ENCODE results near the gene TXNRD2. TPM values are rescaled to one million over a fixed set of nuclear protein-coding genes. Genes with fewer than 3 reads are reported as not detected.

The TXNRD2 gene
- total RNA-seq, 1 donor, result 19.5 TPM

- no peaks in the 10 kb centered on the region for H3K9me3 ChIP-seq (ENCODE audit: low read depth, low read length)
- H3K4me2 ChIP-seq (ENCODE audit: insufficient read depth, low read length), result no peak overlapping the region
- no peak overlapping the region for H3K27ac ChIP-seq (ENCODE audit: low read depth, low read length)
- H4K20me1 ChIP-seq (ENCODE audit: insufficient read depth, low read length), result no peaks in the 10 kb centered on the region
- DNase-seq (ENCODE audit: insufficient read length, low spot score, missing footprints), result peak; percentile 60
- no peak overlapping the region for H2AFZ ChIP-seq (ENCODE audit: low read length)
- H3K36me3 ChIP-seq (ENCODE audit: insufficient read depth, low read length), result no peaks in the 10 kb centered on the region
- no peaks in the 10 kb centered on the region for H3K79me2 ChIP-seq (ENCODE audit: insufficient read depth, low read length)
- H3K27me3 ChIP-seq (ENCODE audit: insufficient read depth, low read length), result no peaks in the 10 kb centered on the region
- no peak overlapping the region for H3K4me3 ChIP-seq (ENCODE audit: insufficient read depth, low read length)
- H3K4me1 ChIP-seq (ENCODE audit: insufficient read depth, low read length), result peaks cover 5% of the 10 kb centered on the region
- TF ChIP-seq, protein P1, sequence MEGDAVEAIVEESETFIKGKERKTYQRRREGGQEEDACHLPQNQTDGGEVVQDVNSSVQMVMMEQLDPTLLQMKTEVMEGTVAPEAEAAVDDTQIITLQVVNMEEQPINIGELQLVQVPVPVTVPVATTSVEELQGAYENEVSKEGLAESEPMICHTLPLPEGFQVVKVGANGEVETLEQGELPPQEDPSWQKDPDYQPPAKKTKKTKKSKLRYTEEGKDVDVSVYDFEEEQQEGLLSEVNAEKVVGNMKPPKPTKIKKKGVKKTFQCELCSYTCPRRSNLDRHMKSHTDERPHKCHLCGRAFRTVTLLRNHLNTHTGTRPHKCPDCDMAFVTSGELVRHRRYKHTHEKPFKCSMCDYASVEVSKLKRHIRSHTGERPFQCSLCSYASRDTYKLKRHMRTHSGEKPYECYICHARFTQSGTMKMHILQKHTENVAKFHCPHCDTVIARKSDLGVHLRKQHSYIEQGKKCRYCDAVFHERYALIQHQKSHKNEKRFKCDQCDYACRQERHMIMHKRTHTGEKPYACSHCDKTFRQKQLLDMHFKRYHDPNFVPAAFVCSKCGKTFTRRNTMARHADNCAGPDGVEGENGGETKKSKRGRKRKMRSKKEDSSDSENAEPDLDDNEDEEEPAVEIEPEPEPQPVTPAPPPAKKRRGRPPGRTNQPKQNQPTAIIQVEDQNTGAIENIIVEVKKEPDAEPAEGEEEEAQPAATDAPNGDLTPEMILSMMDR (IDR thresholded peaks at IDR 0.05; ENCODE audit: extremely low read depth, low read depth, low read length), result no peak
Observed at GRCh38 chr22:19868773-19869471, 72.7 kb downstream of the TXNRD2 start.

DNA sequence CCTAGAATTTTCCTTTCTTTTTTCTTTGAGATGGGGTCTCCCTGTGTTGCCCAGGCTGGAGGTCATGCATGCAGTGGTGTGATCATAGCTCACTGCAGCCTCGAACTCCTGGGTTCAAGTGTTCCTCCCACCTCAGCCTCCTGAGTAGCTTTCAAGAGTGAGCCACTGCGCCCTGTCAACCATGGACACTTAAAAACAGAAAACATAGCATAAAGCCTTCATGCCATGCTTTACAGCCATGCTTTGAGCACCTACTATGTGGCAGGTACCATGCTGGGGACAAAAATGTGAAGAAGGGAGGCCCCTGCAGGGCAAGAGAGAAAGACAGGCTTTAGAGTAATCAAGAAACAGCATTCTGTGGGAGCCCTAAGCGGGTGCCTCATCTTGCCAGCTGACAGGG, 73.3 kb downstream of the TXNRD2 start:
- Histone ChIP-seq H2AFZ (ENCODE audit: low read length) (no peak overlapping the region), H3K27ac (ENCODE audit: low read depth, low read length) (no peak overlapping the region), H4K20me1 (ENCODE audit: insufficient read depth, low read length) (no peaks in the 10 kb centered on the region), H3K79me2 (ENCODE audit: insufficient read depth, low read length) (no peaks in the 10 kb centered on the region), H3K9me3 (ENCODE audit: low read depth, low read length) (no peaks in the 10 kb centered on the region), H3K4me2 (ENCODE audit: insufficient read depth, low read length) (no peak overlapping the region), H3K4me3 (ENCODE audit: insufficient read depth, low read length) (no peak overlapping the region), H3K4me1 (ENCODE audit: insufficient read depth, low read length) (no peaks in the 10 kb centered on the region), H3K27me3 (ENCODE audit: insufficient read depth, low read length) (no peaks in the 10 kb centered on the region), H3K36me3 (ENCODE audit: insufficient read depth, low read length) (no peaks in the 10 kb centered on the region)
- TF ChIP-seq, protein P1 (IDR thresholded peaks at IDR 0.05; ENCODE audit: extremely low read depth, low read depth, low read length), result no peak
- peak; percentile 50 for DNase-seq (ENCODE audit: insufficient read length, low spot score, missing footprints)

GRCh38 chr22:19867617-19868016, 74.0 kb downstream of the TXNRD2 start:
- H3K27ac ChIP-seq (ENCODE audit: low read depth, low read length), result no peak overlapping the region
- no peaks in the 10 kb centered on the region for H3K4me1 ChIP-seq (ENCODE audit: insufficient read depth, low read length)
- no peaks in the 10 kb centered on the region for H3K9me3 ChIP-seq (ENCODE audit: low read depth, low read length)
- TF ChIP-seq, protein P1 (IDR thresholded peaks at IDR 0.05; ENCODE audit: extremely low read depth, low read depth, low read length), result no peak
- H3K4me3 ChIP-seq (ENCODE audit: insufficient read depth, low read length), result no peak overlapping the region
- no peaks in the 10 kb centered on the region for H3K79me2 ChIP-seq (ENCODE audit: insufficient read depth, low read length)
- no peaks in the 10 kb centered on the region for H3K36me3 ChIP-seq (ENCODE audit: insufficient read depth, low read length)
- H2AFZ ChIP-seq (ENCODE audit: low read length), result no peak overlapping the region
- no peaks in the 10 kb centered on the region for H3K27me3 ChIP-seq (ENCODE audit: insufficient read depth, low read length)
- H4K20me1 ChIP-seq (ENCODE audit: insufficient read depth, low read length), result no peaks in the 10 kb centered on the region
- peak; percentile 4 for DNase-seq (ENCODE audit: insufficient read length, low spot score, missing footprints)
- H3K4me2 ChIP-seq (ENCODE audit: insufficient read depth, low read length), result no peak overlapping the region

DNA sequence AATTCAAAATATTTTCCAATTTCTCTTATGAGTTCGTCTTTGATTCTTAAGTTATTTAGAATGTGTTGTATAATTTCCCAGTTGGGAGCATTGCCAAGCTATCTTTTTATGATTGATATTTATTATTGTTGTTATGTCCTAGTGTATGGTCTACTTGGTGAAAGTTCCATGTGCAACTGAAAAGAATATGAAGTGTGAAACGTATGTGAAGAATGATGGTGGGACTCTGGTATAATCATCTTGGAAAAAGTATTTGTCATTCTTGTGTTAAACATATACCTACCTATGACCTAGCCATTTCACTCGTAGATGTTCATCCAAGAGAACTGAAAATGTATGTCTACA, 75.0 kb downstream of the TXNRD2 start:
- DNase-seq (ENCODE audit: insufficient read length, low spot score, missing footprints), result no peak
- no peaks in the 10 kb centered on the region for H3K4me1 ChIP-seq (ENCODE audit: insufficient read depth, low read length)
- TF ChIP-seq, protein P1 (IDR thresholded peaks at IDR 0.05; ENCODE audit: extremely low read depth, low read depth, low read length), result no peak
- H3K9me3 ChIP-seq (ENCODE audit: low read depth, low read length), result no peaks in the 10 kb centered on the region
- no peaks in the 10 kb centered on the region for H3K36me3 ChIP-seq (ENCODE audit: insufficient read depth, low read length)
- H3K4me2 ChIP-seq (ENCODE audit: insufficient read depth, low read length), result no peak overlapping the region
- H4K20me1 ChIP-seq (ENCODE audit: insufficient read depth, low read length), result no peaks in the 10 kb centered on the region
- H3K79me2 ChIP-seq (ENCODE audit: insufficient read depth, low read length), result no peaks in the 10 kb centered on the region
- no peaks in the 10 kb centered on the region for H3K27me3 ChIP-seq (ENCODE audit: insufficient read depth, low read length)
- no peak overlapping the region for H3K27ac ChIP-seq (ENCODE audit: low read depth, low read length)
- H2AFZ ChIP-seq (ENCODE audit: low read length), result no peak overlapping the region
- H3K4me3 ChIP-seq (ENCODE audit: insufficient read depth, low read length), result no peak overlapping the region

Data from osteoblast (primary cell).